Measurements from ENCODE around the gene IVD.

GRCh38 chr15:40470423-40471104 lies 65.0 kb downstream of the IVD start, which contains the start of gene CHST14:
- TF ChIP-seq POLR2A (IDR thresholded peaks at IDR 0.05; ENCODE audit: low read depth, low read length) (no peak; the same call in 1 of the 2 replicates), TAF1 (IDR thresholded peaks at IDR 0.05; ENCODE audit: low read depth, low read length) (no peak), POLR2AphosphoS5 (IDR thresholded peaks at IDR 0.05; ENCODE audit: low read depth, low read length) (no peak), POU2F2 (IDR thresholded peaks at IDR 0.05; ENCODE audit: low read depth, low read length) (no peak), SPI1 (IDR thresholded peaks at IDR 0.05; ENCODE audit: low read depth, low read length) (no peak), PAX5 (IDR thresholded peaks at IDR 0.05; ENCODE audit: insufficient read depth, low read length, severe bottlenecking) (no peak)

Data from GM12891 (cell line).